ENCODE data around the gene RFFL.

The RFFL gene

GRCh38 chr17:35069311-35069710 lies 5.8 kb upstream of the RFFL start:
- H3K4me3 ChIP-seq (ENCODE audit: low read length), result no peak overlapping the region
- no peak for TF ChIP-seq CTCF (conservative IDR thresholded peaks at IDR 0.05; ENCODE audit: low read length)
- DNase-seq (ENCODE audit: low read depth), result peak; percentile 49

DNA sequence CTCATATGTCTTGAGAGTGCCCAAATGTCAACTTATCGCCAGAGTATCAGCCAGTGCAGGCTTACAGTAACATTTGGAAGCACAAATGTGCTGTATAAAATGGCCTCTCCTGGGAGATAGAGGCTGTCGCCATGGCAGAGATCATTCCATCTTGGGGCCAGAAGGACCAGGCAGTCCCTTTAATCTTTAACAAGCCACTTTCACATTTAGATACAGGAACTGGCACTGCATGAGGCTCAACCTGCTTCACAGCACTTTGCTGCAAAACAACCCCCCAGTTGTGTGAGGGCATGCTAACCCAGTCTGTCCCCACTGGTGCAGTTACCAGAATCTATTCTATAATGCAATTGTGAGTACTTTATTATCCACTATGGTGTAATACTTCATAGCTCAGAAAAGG lies 4.7 kb upstream of the RFFL start:
- H3K4me3 ChIP-seq (ENCODE audit: low read length), result no peak overlapping the region
- TF ChIP-seq CTCF (conservative IDR thresholded peaks at IDR 0.05; ENCODE audit: low read length), result no peak
- no peak for DNase-seq (ENCODE audit: low read depth)

DNA sequence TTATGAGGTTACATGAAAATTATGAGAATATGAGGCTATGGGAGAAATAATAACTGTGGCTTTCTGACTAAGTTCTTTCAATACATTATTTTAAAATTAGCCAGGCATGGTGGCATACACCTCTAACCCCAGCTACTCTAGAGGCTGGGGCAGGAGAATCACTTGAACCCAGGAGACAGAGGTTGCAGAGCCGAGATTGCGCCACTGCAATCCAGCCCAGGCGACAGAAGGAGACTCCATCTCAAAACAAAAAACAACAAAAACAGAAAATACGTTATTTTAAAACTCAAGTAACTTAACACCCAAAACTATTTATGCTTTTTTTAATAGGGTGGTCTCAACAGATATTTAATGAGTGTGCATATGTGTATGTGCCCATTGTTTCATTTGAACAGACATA lies 2.4 kb upstream of the RFFL start:
- no peak overlapping the region for H3K4me3 ChIP-seq (ENCODE audit: low read length)
- no peak for TF ChIP-seq CTCF (conservative IDR thresholded peaks at IDR 0.05; ENCODE audit: low read length)
- DNase-seq (ENCODE audit: low read depth), result no peak

- DNase-seq (ENCODE audit: low read depth), result no peak
- no peak for TF ChIP-seq CTCF (conservative IDR thresholded peaks at IDR 0.05; ENCODE audit: low read length)
- H3K4me3 ChIP-seq (ENCODE audit: low read length), result no peak overlapping the region
These were observed 1.2 kb upstream of the RFFL start for GRCh38 chr17:35064516-35065215.

- no peak for TF ChIP-seq CTCF (conservative IDR thresholded peaks at IDR 0.05; ENCODE audit: low read length)
- H3K4me3 ChIP-seq (ENCODE audit: low read length), result no peak overlapping the region
- no peak for DNase-seq (ENCODE audit: low read depth)
These were observed 1.2 kb downstream of the RFFL start for GRCh38 chr17:35062308-35062707.

DNA sequence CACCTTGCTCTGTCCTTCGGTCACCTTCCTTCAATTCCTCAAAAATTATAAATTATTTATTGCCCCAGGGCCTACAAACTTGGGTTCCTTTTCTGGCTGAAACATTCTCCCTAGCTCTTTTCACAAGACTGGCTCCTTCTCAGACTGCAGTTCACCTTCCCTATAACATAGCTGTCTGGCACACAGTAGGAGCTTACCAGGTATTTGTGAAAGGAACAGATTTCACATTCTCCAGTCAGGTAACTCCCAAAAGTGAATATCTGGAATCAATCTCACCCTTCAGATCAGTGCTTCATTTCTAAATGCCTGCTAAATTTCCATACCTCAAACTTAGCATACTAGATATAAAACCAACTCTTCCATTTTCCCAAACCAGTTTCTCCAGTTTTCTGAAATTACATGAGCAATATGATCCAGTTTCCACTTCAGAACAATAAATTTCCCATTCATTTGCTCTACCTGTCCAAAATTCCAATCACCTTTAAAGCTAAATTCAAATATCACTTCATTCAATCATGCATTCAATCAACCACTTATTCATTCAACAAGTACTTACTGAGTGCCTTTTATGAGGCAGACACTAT lies 6.1 kb downstream of the RFFL start:
- TF ChIP-seq CTCF (conservative IDR thresholded peaks at IDR 0.05; ENCODE audit: low read length), result no peak
- H3K4me3 ChIP-seq (ENCODE audit: low read length), result no peak overlapping the region
- no peak for DNase-seq (ENCODE audit: low read depth)

DNA sequence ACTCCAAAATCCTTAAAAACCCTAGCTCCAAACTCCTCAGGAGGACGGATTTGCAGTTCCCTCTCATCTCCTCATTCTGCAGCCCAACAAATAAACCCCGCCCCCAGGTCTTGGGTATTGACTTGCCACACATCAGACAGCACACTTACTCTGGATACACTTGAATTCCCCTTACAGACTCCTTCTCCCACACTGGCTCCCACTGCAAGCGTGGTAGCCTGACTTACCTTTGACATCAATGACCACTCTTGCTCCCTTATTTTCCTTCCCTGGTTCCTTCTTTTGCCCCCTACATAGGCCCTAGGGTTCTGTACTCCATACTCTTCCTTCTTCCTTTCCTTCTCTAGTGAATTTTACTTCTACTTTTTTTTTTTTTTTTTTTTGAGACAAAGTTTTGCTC lies 7.5 kb downstream of the RFFL start:
- DNase-seq (ENCODE audit: low read depth), result no peak
- no peak for TF ChIP-seq CTCF (conservative IDR thresholded peaks at IDR 0.05; ENCODE audit: low read length)
- H3K4me3 ChIP-seq (ENCODE audit: low read length), result no peak overlapping the region

Measured in AG10803 (cell line).